ENCODE measurements around the gene ACOXL. TPM values are rescaled to one million over a fixed set of nuclear protein-coding genes. Genes with fewer than 3 reads are reported as not detected.

Gene ACOXL
- total RNA-seq, 4 donors from 2014 or later = not detected

DNA sequence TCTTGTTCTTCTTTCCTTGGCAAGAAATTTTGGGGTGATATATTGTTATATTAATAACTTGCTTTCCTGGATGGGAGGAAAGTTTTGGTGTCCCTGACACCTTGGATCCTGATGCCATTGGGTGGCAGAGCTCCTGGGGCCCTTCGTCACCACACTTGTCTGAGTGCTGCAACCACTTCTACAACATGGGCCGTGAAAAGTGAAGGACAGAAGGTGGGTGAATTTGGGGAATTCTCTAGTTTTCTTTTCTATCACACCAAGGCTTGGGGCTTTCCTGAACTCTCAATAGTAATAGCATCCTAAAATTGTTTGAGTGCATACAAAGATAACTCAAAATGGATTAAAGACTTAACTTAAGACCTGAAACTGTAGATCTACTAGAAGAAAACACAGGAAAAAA is 10.0 kb downstream of the ACOXL start:
- Histone ChIP-seq H3K4me1 (no peaks in the 10 kb centered on the region), H3K9me3 (peaks cover 0 to 7% (median 0%) of the 10 kb centered on the region in 3 donors), H3K4me3 (no peak overlapping the region), H3K27me3 (peaks cover 0 to 88% (median 0%) of the 10 kb centered on the region in 4 donors), H3K27ac (no peak overlapping the region), H3K36me3 (no peaks in the 10 kb centered on the region)
- intact Hi-C loops (cut with DNase I) = no loop called here
- no peak for TF ChIP-seq POLR2A (IDR thresholded peaks at IDR 0.05)
- TF ChIP-seq, protein P1, sequence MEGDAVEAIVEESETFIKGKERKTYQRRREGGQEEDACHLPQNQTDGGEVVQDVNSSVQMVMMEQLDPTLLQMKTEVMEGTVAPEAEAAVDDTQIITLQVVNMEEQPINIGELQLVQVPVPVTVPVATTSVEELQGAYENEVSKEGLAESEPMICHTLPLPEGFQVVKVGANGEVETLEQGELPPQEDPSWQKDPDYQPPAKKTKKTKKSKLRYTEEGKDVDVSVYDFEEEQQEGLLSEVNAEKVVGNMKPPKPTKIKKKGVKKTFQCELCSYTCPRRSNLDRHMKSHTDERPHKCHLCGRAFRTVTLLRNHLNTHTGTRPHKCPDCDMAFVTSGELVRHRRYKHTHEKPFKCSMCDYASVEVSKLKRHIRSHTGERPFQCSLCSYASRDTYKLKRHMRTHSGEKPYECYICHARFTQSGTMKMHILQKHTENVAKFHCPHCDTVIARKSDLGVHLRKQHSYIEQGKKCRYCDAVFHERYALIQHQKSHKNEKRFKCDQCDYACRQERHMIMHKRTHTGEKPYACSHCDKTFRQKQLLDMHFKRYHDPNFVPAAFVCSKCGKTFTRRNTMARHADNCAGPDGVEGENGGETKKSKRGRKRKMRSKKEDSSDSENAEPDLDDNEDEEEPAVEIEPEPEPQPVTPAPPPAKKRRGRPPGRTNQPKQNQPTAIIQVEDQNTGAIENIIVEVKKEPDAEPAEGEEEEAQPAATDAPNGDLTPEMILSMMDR (IDR thresholded peaks at IDR 0.05) = no peak
- 78 to 80% methylated on average over 2 of the region's 2 CpGs for WGBS, 2 donors
- no peak for DNase-seq

DNA sequence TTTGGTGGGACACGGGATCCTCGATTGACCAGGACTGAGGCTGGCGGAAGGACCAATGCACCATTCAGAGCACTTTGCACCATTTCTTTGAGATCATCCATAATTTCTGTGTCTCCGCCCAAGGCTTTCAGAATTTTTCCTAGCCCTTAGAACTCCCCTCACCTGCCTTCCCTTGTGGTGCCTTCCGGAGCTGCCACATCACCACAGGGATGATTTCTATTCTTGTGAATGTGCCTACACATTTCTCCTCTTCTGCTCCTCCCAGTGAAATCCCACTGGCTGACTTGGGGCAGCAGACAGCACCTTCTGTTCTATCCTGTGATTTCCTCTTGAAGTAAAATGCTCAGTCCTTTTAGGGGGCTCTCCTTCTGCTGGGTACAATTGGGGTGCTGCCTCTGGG is 11.2 kb downstream of the ACOXL start:
- H3K27me3 ChIP-seq = peaks cover 0 to 90% (median 0%) of the 10 kb centered on the region in 4 donors
- no peak overlapping the region for H3K4me3 ChIP-seq
- DNase-seq = no peak
- H3K36me3 ChIP-seq = no peaks in the 10 kb centered on the region
- 68 to 90% methylated on average over 4 to 5 of the region's 5 CpGs for WGBS, 2 donors
- H3K9me3 ChIP-seq = peaks cover 0 to 7% (median 0%) of the 10 kb centered on the region in 3 donors
- TF ChIP-seq POLR2A (IDR thresholded peaks at IDR 0.05) = no peak
- TF ChIP-seq, protein P1 (IDR thresholded peaks at IDR 0.05) = no peak
- H3K4me1 ChIP-seq = peaks cover 0 to 5% (median 0%) of the 10 kb centered on the region in 3 donors
- intact Hi-C loops (cut with DNase I) = no loop called here
- H3K27ac ChIP-seq = no peak overlapping the region

DNA sequence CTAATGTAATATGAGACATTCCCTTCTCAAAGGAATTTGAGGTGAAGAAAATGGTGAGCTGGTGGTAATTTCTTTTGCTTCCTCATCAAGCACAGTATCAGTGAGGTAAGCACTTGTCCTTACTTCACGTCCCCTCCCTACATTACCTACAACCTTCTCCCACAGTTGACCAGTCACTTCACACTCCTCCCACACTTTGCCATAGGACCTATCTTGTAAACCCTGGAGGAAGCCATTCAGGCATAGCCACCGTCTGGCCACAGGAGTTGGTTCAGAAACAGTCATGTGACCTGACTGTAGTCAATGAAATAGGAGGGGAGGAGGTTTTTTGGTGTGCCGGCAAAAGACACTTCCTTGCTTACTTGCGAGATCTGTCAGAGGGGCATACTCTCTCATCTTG is 12.1 kb downstream of the ACOXL start:
- Histone ChIP-seq H3K27ac (no peak overlapping the region), H3K9me3 (peaks cover 0 to 2% (median 0%) of the 10 kb centered on the region in 3 donors), H3K4me3 (no peak overlapping the region), H3K27me3 (peaks cover 0 to 89% (median 2%) of the 10 kb centered on the region in 4 donors), H3K4me1 (peaks cover 0 to 5% (median 0%) of the 10 kb centered on the region in 3 donors), H3K36me3 (no peaks in the 10 kb centered on the region)
- TF ChIP-seq, protein P1 (IDR thresholded peaks at IDR 0.05) = no peak
- no peak for TF ChIP-seq POLR2A (IDR thresholded peaks at IDR 0.05)
- no peak for DNase-seq
- intact Hi-C loops (cut with DNase I) = no loop called here
- WGBS, 2 donors = 73 to 75% methylated on average over 4 of the region's 4 CpGs

DNA sequence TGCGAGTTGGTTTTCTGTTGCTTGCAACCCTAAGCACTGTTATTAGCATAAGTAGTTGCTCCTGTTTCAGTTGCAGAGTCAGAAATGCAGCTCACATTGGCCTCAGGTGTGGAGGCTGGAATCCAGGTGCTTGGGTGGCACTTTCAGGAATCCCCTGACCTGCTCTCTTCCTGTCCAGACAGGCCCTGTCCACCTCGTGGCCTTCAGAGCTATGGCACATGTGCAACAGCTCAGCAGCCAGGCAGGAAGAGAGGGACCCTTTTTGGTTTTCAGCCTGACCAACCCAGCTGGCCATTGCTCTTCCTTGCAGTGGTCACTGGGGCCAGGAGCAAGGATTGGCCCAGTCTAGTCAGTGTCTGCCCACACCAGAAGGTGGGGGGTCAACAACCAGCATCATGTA is 12.7 kb downstream of the ACOXL start:
- H3K9me3 ChIP-seq = no peaks in the 10 kb centered on the region
- no peaks in the 10 kb centered on the region for H3K36me3 ChIP-seq
- no peak overlapping the region for H3K27ac ChIP-seq
- TF ChIP-seq POLR2A (IDR thresholded peaks at IDR 0.05) = no peak
- TF ChIP-seq, protein P1 (IDR thresholded peaks at IDR 0.05) = no peak
- intact Hi-C loops (cut with DNase I) = no loop called here
- H3K4me3 ChIP-seq = no peak overlapping the region
- peaks cover 0 to 5% (median 0%) of the 10 kb centered on the region in 3 donors for H3K4me1 ChIP-seq
- WGBS, 2 donors = 57 to 100% methylated on average over 1 to 2 of the region's 2 CpGs
- peaks cover 0 to 89% (median 2%) of the 10 kb centered on the region in 4 donors for H3K27me3 ChIP-seq
- no peak for DNase-seq

DNA sequence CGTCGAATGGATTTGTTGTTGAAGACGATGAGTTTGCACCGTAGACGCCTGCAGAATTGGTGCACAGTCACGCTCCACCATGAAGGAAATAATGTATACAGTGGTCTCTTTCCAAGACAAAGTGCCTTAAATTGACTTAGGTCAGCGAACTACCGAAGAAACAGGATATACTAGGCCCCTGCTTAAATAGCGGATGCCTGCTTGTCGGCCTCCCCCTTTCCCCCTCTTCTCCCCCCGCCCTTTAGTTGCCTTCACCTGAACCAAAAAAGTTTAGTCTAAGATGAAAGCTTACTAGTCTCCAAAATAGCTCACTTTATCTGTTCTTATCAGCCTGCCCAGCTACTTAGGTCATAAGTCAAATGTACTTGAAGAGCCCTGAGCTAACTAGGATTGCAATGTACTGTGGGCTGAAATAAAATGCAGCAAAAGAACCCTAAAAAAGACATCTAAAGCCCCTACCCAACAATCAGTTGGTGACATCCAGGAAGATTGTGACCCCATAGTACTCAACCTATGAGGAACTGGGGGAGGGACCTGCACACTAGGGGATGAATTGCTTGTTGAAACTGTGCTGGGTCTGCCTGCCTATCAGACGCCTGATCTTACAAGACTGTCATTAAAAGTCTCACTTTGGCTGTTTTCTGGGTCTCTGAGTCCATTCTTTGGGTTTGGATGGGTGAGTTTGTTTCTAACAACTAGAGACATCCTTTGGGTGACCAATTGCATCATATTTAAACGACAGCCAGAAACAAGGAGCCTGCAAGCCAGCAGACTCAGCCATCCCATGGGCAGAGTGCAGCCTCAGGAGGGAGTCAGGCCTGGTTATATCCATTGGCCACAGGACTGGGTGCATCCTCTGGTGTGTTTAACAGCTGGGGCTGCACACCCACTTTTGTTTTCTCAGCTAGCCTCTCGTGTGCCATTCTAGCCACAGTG is 14.5 kb downstream of the ACOXL start:
- DNase-seq = no peak
- WGBS, 2 donors = 78 to 89% methylated on average over 13 to 14 of the region's 14 CpGs
- intact Hi-C loops (cut with DNase I) = no loop called here

More for the DNA sequence above, 14.5 kb downstream of the ACOXL start:
- Histone ChIP-seq H3K36me3 (no peaks in the 10 kb centered on the region), H3K27me3 (peaks cover 0 to 82% (median 2%) of the 10 kb centered on the region in 4 donors), H3K27ac (no peak overlapping the region), H3K4me1 (peaks cover 0 to 5% (median 0%) of the 10 kb centered on the region in 3 donors), H3K4me3 (no peak overlapping the region), H3K9me3 (no peaks in the 10 kb centered on the region)
- TF ChIP-seq, protein P1 (IDR thresholded peaks at IDR 0.05) = no peak
- TF ChIP-seq POLR2A (IDR thresholded peaks at IDR 0.05) = no peak

All from esophagus squamous epithelium (tissue), 5 donors.